Activated CD4-positive, alpha-beta memory T cell treated with anti-CD3 and anti-CD28 coated beads, Interleukin-2, amount 10 ng/mL, durations not matched to agents 7 days and 5 days (primary cell): ENCODE data around the gene SEMA4D. TPM values are rescaled to one million over a fixed set of nuclear protein-coding genes. Genes with fewer than 3 reads are reported as not detected.

Source experiments
- CTCF ChIA-PET: fragments of 350-600 bp; sonication (Branson Sonifier 250); formaldehyde crosslinking; loops from one replicate; lab custom pipeline; 2021; ENCODE audit warnings: antibody characterized with exemption, inconsistent platforms; lab: Charles Lee
- POLR2A ChIA-PET: fragments of 350-600 bp; sonication (Branson Sonifier 250); formaldehyde crosslinking; loops from one replicate; lab custom pipeline; 2021; ENCODE audit warnings: antibody characterized with exemption; lab: Charles Lee
- DNase-seq: peaks from one replicate; pipeline ENCODE4 v3.0.0-alpha.2; 2020
- H3K27ac Mint-ChIP-seq: one replicate; pipeline ENCODE4 v1.8.0; 2021; ENCODE audit warnings: mild to moderate bottlenecking, mixed read lengths
- H3K27me3 Mint-ChIP-seq: one replicate; pipeline ENCODE4 v1.8.0; 2021; ENCODE audit warnings: mixed read lengths
- H3K36me3 Mint-ChIP-seq: one replicate; pipeline ENCODE4 v1.8.0; 2021; ENCODE audit warnings: low read depth, mixed read lengths
- H3K4me1 Mint-ChIP-seq: one replicate; pipeline ENCODE4 v1.8.0; 2021; ENCODE audit warnings: mixed read lengths
- H3K4me3 Mint-ChIP-seq: one replicate; pipeline ENCODE4 v1.8.0; 2021; ENCODE audit warnings: mild to moderate bottlenecking, mixed read lengths
- H3K9me3 Mint-ChIP-seq: one replicate; pipeline ENCODE4 v1.8.0; 2021; ENCODE audit warnings: mixed read lengths
- total RNA-seq, 2 experiments: library from RNA; stranded (reverse); gene quantifications; one replicate each; pipeline ENCODE4 v1.2.3, GENCODE V29; 2021

Gene SEMA4D
- total RNA-seq, 2 experiments from 2014 or later: 339 to 350 TPM

DNA sequence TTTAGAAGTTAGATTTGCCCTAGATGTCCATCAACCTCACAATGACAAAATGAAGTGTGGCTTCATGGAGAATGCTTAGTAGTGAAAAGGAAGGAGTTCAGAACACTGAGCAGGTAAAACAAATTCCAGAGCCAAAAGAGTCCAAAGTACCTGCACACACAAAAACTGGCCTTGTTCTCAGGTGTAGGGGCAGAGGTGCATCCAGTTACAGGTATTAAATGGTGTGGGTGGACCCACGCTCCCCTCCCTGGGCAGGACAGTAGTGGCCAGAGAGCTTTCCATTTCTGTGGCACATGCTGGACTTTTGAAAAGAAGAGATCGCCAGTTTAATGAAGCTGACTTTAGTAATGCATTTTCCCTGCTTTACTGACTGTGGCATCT, 132.4 kb downstream of the SEMA4D start:
- Mint-ChIP-seq H3K4me3 (no peak overlapping the region), H3K36me3 (peaks cover 17% of the 10 kb centered on the region), H3K9me3 (no peaks in the 10 kb centered on the region), H3K27me3 (no peaks in the 10 kb centered on the region), H3K4me1 (peaks cover 7% of the 10 kb centered on the region), H3K27ac (no peak overlapping the region)
- POLR2A ChIA-PET: interaction anchor here (1.4 kb wide), 1 partner anchor 8 kb away, joined by 4 read pairs; no protein-coding TSS in a partner anchor
- CTCF ChIA-PET: no interaction called here
- DNase-seq: no peak

DNA sequence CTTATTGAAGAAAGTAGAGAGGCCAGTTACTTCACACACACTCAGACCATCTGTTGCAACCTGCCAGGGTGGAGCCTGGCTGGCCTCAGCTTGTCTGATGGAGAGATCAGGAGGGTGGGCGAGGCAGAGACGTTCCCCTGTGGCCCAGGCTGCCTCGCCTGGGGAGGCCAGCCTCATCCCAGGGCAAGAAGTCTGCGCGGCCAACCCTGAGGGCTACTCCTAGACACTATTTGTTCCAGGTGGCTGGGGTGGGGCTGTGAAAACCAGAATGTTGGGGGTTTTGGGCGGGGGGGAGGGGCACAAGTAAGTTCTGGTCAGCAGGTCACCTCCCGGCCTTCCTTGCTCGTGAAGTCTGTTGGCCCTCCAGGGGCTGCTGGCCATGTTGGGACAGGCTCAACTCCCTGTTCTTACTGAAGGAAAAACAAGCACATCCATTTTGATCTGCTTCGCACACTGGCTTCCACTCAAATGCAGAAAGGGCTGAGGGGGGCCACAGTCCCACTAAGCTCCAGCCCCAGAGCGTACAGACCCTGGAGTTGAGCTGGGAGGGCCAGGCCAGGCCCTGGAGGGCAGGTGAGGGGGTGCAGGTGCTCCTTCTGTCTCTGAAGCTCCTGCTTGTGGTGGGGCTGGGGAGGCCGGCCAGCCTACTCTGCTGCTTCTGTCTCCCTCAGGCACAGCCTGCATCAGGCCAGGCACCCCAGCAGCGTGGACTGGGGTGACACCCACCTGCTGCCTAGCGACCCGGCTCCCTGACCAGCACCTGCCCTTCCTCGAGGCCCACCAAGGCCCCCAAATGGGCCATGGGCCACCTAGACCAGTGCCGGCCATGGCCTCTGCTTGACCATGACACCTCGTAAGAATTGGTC, 133.0 kb downstream of the SEMA4D start:
- H3K4me1 Mint-ChIP-seq: peaks cover 13% of the 10 kb centered on the region
- ChIA-PET POLR2A (interaction anchor here (1.4 kb wide), 1 partner anchor 7 kb away, joined by 4 read pairs; no protein-coding TSS in a partner anchor), CTCF (no interaction called here)
- H3K4me3 Mint-ChIP-seq: no peak overlapping the region
- H3K27ac Mint-ChIP-seq: peak overlapping the region; percentile 14
- H3K9me3 Mint-ChIP-seq: no peaks in the 10 kb centered on the region
- H3K27me3 Mint-ChIP-seq: no peaks in the 10 kb centered on the region
- DNase-seq: no peak
- H3K36me3 Mint-ChIP-seq: peaks cover 23% of the 10 kb centered on the region

GRCh38 chr9:89363921-89364665, 133.8 kb downstream of the SEMA4D start:
- Mint-ChIP-seq H3K27ac (peak overlapping the region; percentile 14), H3K27me3 (no peaks in the 10 kb centered on the region), H3K4me3 (no peak overlapping the region), H3K4me1 (peaks cover 16% of the 10 kb centered on the region), H3K36me3 (peaks cover 28% of the 10 kb centered on the region), H3K9me3 (no peaks in the 10 kb centered on the region)
- no peak for DNase-seq
- POLR2A ChIA-PET: no interaction called here
- CTCF ChIA-PET: interaction anchor here (1.5 kb wide), 1 partner anchor 12 kb away, joined by 4 read pairs; no protein-coding TSS in a partner anchor

DNA sequence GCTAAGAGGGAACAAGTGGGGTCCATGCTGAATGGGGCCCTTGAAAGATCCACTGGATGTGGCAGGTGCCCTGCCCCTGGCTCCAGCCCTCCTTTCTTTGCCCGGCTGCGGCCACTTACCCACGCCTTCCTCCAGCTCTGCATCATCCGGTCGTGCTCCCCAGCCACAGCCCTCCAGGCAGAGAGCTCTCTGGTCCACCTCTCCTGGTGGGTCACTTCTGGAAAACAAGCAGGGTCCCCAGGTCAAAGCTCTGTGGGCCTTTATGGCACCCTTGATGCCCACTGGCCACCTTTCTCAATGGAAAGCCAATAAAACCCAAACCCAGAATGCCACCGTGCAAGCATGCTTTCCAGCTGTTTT, 134.6 kb downstream of the SEMA4D start:
- H3K4me3 Mint-ChIP-seq: no peak overlapping the region
- CTCF ChIA-PET: interaction anchor here (1.5 kb wide), 1 partner anchor 11 kb away, joined by 4 read pairs; no protein-coding TSS in a partner anchor
- H3K27ac Mint-ChIP-seq: no peak overlapping the region
- no peaks in the 10 kb centered on the region for H3K9me3 Mint-ChIP-seq
- H3K4me1 Mint-ChIP-seq: peaks cover 18% of the 10 kb centered on the region
- DNase-seq: peak; percentile 15
- no peaks in the 10 kb centered on the region for H3K27me3 Mint-ChIP-seq
- H3K36me3 Mint-ChIP-seq: peaks cover 35% of the 10 kb centered on the region
- POLR2A ChIA-PET: no interaction called here

GRCh38 chr9:89362647-89363310, 135.1 kb downstream of the SEMA4D start:
- Mint-ChIP-seq H3K27ac (no peak overlapping the region), H3K4me1 (peaks cover 18% of the 10 kb centered on the region), H3K4me3 (no peak overlapping the region), H3K27me3 (no peaks in the 10 kb centered on the region), H3K36me3 (peaks cover 37% of the 10 kb centered on the region), H3K9me3 (no peaks in the 10 kb centered on the region)
- DNase-seq: peak; percentile 14
- CTCF ChIA-PET: interaction anchor here (1.5 kb wide), 1 partner anchor 11 kb away, joined by 4 read pairs; no protein-coding TSS in a partner anchor
- POLR2A ChIA-PET: no interaction called here

DNA sequence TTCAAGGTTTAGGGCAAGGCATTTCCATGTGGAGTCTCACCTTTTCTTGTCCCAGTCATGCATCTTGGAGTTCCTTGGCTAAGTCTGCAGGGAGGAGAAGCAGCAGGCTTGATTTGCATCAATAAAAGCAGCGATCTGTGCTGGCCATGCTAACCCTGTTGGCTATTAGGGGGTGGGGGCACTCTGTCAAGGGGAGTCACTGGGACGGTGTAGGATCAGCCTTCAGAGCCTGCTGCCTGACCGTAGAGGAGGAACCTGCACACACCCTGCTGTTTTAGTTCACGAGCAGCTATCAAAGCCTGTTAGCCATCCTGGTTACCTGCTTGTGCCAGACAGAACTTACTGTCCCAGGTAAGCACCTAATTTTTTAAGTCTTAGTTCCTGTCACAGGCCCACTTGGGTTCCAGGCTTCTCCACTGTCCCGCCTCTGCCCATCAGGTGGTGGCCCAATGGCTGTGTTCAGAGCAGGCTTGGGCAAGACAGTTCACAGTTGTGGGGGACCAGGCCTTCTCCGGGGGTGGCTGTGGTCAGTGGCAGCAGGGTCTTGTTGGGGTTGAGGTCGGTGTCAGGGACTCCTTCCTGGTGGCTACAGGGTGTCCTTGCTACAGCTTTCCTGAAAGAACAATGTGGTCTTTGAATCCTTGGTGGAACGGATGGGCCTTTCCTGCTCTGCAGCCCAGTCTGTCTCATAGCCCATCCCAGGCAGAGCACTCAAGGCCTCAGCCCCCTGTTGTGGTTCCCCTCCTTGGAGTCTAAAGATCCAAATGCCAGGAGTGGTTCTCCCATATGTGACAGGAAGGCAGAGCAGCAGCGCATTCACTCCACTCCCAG, 135.9 kb downstream of the SEMA4D start:
- Mint-ChIP-seq H3K9me3 (no peaks in the 10 kb centered on the region), H3K4me3 (no peak overlapping the region), H3K36me3 (peaks cover 44% of the 10 kb centered on the region), H3K27ac (no peak overlapping the region), H3K4me1 (peaks cover 26% of the 10 kb centered on the region), H3K27me3 (no peaks in the 10 kb centered on the region)
- DNase-seq: peak; percentile 15
- ChIA-PET CTCF (no interaction called here), POLR2A (no interaction called here)

- Mint-ChIP-seq H3K27me3 (no peaks in the 10 kb centered on the region), H3K27ac (peak overlapping the region; percentile 56), H3K36me3 (peaks cover 53% of the 10 kb centered on the region), H3K4me1 (peaks cover 27% of the 10 kb centered on the region), H3K4me3 (no peak overlapping the region), H3K9me3 (no peaks in the 10 kb centered on the region)
- no peak for DNase-seq
- POLR2A ChIA-PET: no interaction called here
- CTCF ChIA-PET: no interaction called here
These were observed 136.9 kb downstream of the SEMA4D start for GRCh38 chr9:89361031-89361430.

- CTCF ChIA-PET: no interaction called here
- Mint-ChIP-seq H3K27ac (peak overlapping the region; percentile 56), H3K36me3 (peaks cover 55% of the 10 kb centered on the region), H3K4me1 (peaks cover 27% of the 10 kb centered on the region), H3K4me3 (no peak overlapping the region), H3K9me3 (no peaks in the 10 kb centered on the region), H3K27me3 (no peaks in the 10 kb centered on the region)
- POLR2A ChIA-PET: no interaction called here
- no peak for DNase-seq
These were observed 137.4 kb downstream of the SEMA4D start for GRCh38 chr9:89360465-89360864.

DNA sequence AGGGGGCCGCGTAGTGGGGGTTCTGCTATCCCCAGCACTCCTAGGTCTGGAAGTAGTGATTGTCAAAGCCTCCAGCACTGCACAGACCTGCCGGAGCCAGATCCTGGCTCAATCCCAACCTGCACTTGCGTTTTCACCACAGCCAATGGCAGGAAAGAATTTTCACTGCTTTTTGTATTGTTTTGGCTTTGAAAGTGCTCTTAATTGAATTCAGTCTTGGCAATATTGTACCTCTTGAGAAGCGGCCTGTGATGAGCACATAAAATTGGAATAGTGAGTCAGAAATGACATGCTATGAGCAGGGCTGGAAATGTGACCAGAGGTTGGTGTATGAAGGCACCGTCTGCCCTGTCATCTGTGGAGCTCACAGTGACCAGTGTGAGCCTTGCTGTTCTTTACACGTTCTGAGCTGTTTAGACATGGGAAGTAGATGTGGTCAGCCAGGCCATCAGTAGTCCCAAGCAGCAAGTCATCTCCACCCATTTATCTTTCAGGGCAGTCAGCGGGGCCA, 138.1 kb downstream of the SEMA4D start:
- peak overlapping the region; percentile 37 for H3K27ac Mint-ChIP-seq
- DNase-seq: no peak
- peaks cover 62% of the 10 kb centered on the region for H3K36me3 Mint-ChIP-seq
- CTCF ChIA-PET: no interaction called here
- peaks cover 27% of the 10 kb centered on the region for H3K4me1 Mint-ChIP-seq
- no peaks in the 10 kb centered on the region for H3K9me3 Mint-ChIP-seq
- H3K27me3 Mint-ChIP-seq: no peaks in the 10 kb centered on the region
- no peak overlapping the region for H3K4me3 Mint-ChIP-seq
- POLR2A ChIA-PET: interaction anchor here (1.6 kb wide), 1 partner anchor 14 kb away, joined by 6 read pairs; no protein-coding TSS in a partner anchor

- no peak for DNase-seq
- H3K4me1 Mint-ChIP-seq: peaks cover 27% of the 10 kb centered on the region
- no peaks in the 10 kb centered on the region for H3K9me3 Mint-ChIP-seq
- no peak overlapping the region for H3K27ac Mint-ChIP-seq
- POLR2A ChIA-PET: interaction anchor here (1.1 to 1.6 kb wide), 4 partner anchors 13 to 45 kb away, joined by 3 to 6 read pairs (median 4); no protein-coding TSS in a partner anchor
- H3K36me3 Mint-ChIP-seq: peaks cover 68% of the 10 kb centered on the region
- H3K4me3 Mint-ChIP-seq: no peak overlapping the region
- CTCF ChIA-PET: no interaction called here
- no peaks in the 10 kb centered on the region for H3K27me3 Mint-ChIP-seq
These were observed 138.9 kb downstream of the SEMA4D start for GRCh38 chr9:89358985-89359384.

DNA sequence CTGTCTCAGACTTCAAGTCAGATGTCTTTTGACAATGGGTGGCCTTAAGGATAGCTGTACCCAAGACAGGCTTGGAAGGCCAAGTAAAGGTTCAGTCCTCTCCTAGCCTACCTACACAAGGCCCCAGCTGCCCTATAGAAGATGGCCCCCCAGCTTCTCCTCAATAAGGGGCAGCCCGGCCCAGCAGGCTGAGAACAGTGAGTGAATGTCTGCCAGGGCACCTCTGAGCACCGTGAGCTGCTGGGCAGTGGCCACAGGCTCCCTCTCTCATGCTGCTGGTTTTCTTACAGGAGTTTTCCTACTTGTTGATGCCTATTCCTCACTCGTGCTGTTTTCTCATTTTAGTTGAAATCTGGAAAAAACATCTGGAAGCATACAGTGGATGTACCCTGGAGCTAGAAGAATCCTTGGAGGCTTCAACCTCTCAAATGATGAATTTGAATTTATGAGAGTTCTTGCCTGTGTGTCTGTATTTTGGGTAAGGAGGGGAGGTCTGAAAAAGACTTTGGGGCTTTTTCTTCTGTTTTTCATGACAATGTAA, 139.5 kb downstream of the SEMA4D start:
- Mint-ChIP-seq H3K4me3 (no peak overlapping the region), H3K9me3 (no peaks in the 10 kb centered on the region), H3K27ac (no peak overlapping the region), H3K4me1 (peaks cover 29% of the 10 kb centered on the region), H3K36me3 (peaks cover 71% of the 10 kb centered on the region), H3K27me3 (no peaks in the 10 kb centered on the region)
- POLR2A ChIA-PET: interaction anchor here (1.0 to 1.9 kb wide), 7 partner anchors 7 to 48 kb away, joined by 3 to 6 read pairs (median 4); partner anchors contain the start of gene CKS2
- CTCF ChIA-PET: interaction anchor here (1.6 kb wide), 1 partner anchor 190 kb away, joined by 3 read pairs; no protein-coding TSS in a partner anchor
- DNase-seq: no peak
